GM12878 (cell line): ENCODE results near the gene SLC23A2. TPM values are rescaled to one million over a fixed set of nuclear protein-coding genes. Genes with fewer than 3 reads are reported as not detected.

Source experiments
- ATAC-seq: fragments of 200-7000 bp; cut with Tn5 transposase; 3 replicates; pipeline ENCODE4 v1.9.1; 2020; ENCODE audit warnings: mild to moderate bottlenecking, moderate library complexity
- BruUV-seq: library from RNA; stranded (reverse); fragments of 400-500 nt; replicated peaks from 2 replicates; lab custom pipeline; 2021; lab: Mats Ljungman, UMichigan
- CTCF ChIA-PET: fragments of 300-600 bp; sonication (Branson Sonifier 250); formaldehyde crosslinking; extraction: SDS; loops from one replicate; lab custom pipeline; 2021; ENCODE audit warnings: inconsistent platforms; lab: Yijun Ruan, JAX
- POLR2A ChIA-PET: fragments of 350-600 bp; formaldehyde crosslinking; extraction: SDS; loops from one replicate; lab custom pipeline; 2021; ENCODE audit warnings: inconsistent platforms; lab: Charles Lee
- RAD21 ChIA-PET: fragments of 300-600 bp; sonication (Branson Sonifier 250); formaldehyde crosslinking; loops from one replicate; lab custom pipeline; 2023; ENCODE audit warnings: antibody characterized with exemption; ENCODE audit not compliant: unreplicated experiment; lab: Charles Lee
- SMC1A ChIA-PET: fragments of 300-600 bp; sonication (Branson Sonifier 250); formaldehyde crosslinking; loops from one replicate; lab custom pipeline; 2023; ENCODE audit not compliant: unreplicated experiment, uncharacterized antibody; lab: Charles Lee
- DNase-seq: peaks from one replicate; pipeline ENCODE4 v3.0.0-alpha.2; 2011; ENCODE audit warnings: low read depth, low spot score
- FAIRE-seq: peaks from 3 replicates; lab custom pipeline; 2011; peaks lifted over from hg19 to GRCh38; lab: Jason Lieb, UNC
- H2AFZ ChIP-seq: 2 replicates; pipeline ENCODE4 v1.6.0; 2011; ENCODE audit warnings: low read depth, low read length, control low read depth; ENCODE audit not compliant: control insufficient read depth
- H3K27ac ChIP-seq: 2 replicates; pipeline ENCODE4 v1.5.1; 2011; ENCODE audit warnings: control low read depth; ENCODE audit not compliant: control insufficient read depth, insufficient read depth
- H3K27me3 ChIP-seq, 2 experiments: replicated peaks in 1 of 2; 2 replicates each; pipeline versions ENCODE4 v1.6.0 to v1.6.1; 2011; ENCODE audit warnings: low read length in 1 of 2; ENCODE audit not compliant: control insufficient read depth in 2 of 2, insufficient read depth in 2 of 2
- H3K36me3 ChIP-seq, 2 experiments: 2 replicates each; pipeline ENCODE4 v1.5.1; 2011; ENCODE audit warnings: low read length in 1 of 2; ENCODE audit not compliant: control insufficient read depth in 2 of 2, insufficient read depth in 2 of 2
- H3K4me1 ChIP-seq: 2 replicates; pipeline ENCODE4 v1.6.1; 2011; ENCODE audit warnings: mild to moderate bottlenecking, low read length, moderate library complexity, mixed read lengths; ENCODE audit not compliant: control insufficient read depth, insufficient read depth
- H3K4me2 ChIP-seq: 2 replicates; pipeline ENCODE4 v1.6.0; 2011; ENCODE audit warnings: control low read depth; ENCODE audit not compliant: control insufficient read depth, insufficient read depth
- H3K4me3 ChIP-seq: fragments of 200-600 bp; sonication (generic); 2 replicates; pipeline ENCODE4 v1.5.1; 2016
- H3K79me2 ChIP-seq: 2 replicates; pipeline ENCODE4 v1.6.0; 2011; ENCODE audit warnings: low read length; ENCODE audit not compliant: control insufficient read depth, insufficient read depth
- H3K9ac ChIP-seq: 2 replicates; pipeline ENCODE4 v1.8.0; 2011; ENCODE audit warnings: low read length, control low read depth, mixed read lengths; ENCODE audit not compliant: control insufficient read depth, insufficient read depth
- H3K9me3 ChIP-seq: replicated peaks from 3 replicates; pipeline ENCODE4 v1.5.1; 2011; ENCODE audit warnings: mild to moderate bottlenecking, low read length; ENCODE audit not compliant: control insufficient read depth, insufficient read depth
- H4K20me1 ChIP-seq: 2 replicates; pipeline ENCODE4 v1.6.0; 2011; ENCODE audit not compliant: control insufficient read depth, insufficient read depth
- BRCA1 ChIP-seq: IDR thresholded peaks from 2 replicates; pipeline ENCODE4 v1.6.1; 2011; ENCODE audit warnings: low read depth, low read length, improper control_type of control experiment
- CEBPB ChIP-seq, 2 experiments: fragments of 150-350 bp in 1 of 2; IDR thresholded peaks; 2 replicates each; pipeline ENCODE4 v1.6.1; 2012 to 2014; ENCODE audit warnings: low read depth in 2 of 2, low read length in 2 of 2, borderline replicate concordance in 1 of 2, inconsistent platforms in 1 of 2
- KAT2A ChIP-seq: conservative IDR thresholded peaks from 2 replicates; pipeline ENCODE4 v1.6.1; 2011; ENCODE audit warnings: low read depth, low read length; ENCODE audit not compliant: control insufficient read depth
- MEF2B ChIP-seq: fragments of 450-650 bp; IDR thresholded peaks from 2 replicates; pipeline ENCODE4 v1.6.1; 2018; ENCODE audit warnings: mild to moderate bottlenecking, moderate library complexity; ENCODE audit not compliant: partially characterized antibody, poor library complexity, severe bottlenecking
- NFYB ChIP-seq: IDR thresholded peaks from 2 replicates; pipeline ENCODE4 v1.6.1; 2011; ENCODE audit warnings: low read depth, mild to moderate bottlenecking, low read length, improper control_type of control experiment, moderate library complexity; ENCODE audit not compliant: insufficient read depth
- PRDM15 ChIP-seq: fragments of 450-650 bp; formaldehyde crosslinking; IDR thresholded peaks from 2 replicates; pipeline ENCODE4 v1.4.0; 2020; ENCODE audit warnings: mild to moderate bottlenecking, moderate library complexity
- SMAD1 ChIP-seq: fragments of 450-650 bp; IDR thresholded peaks from 2 replicates; pipeline ENCODE4 v1.6.1; 2018; ENCODE audit warnings: mild to moderate bottlenecking, low read depth; ENCODE audit not compliant: partially characterized antibody
- SUZ12 ChIP-seq: fragments of 200-600 bp; sonication (generic); IDR thresholded peaks from one replicate; pipeline ENCODE4 v1.6.1; 2018; ENCODE audit warnings: antibody characterized with exemption, mild to moderate bottlenecking; ENCODE audit not compliant: unreplicated experiment
- WGBS: methylation state at CpG from one replicate; pipeline ENCODE4 v1.1.6; 2016; ENCODE audit warnings: low lambda C conversion rate; ENCODE audit not compliant: insufficient replicate concordance, insufficient coverage; ENCODE audit errors: missing lambda C conversion rate; 5-methylcytosine and 5-hydroxymethylcytosine counted together
- in situ Hi-C: fragments of 300-500 bp; cut with MboI; formaldehyde crosslinking; loops from 9 replicates; pipeline ENCODE4 v1.14.3; 2018; ENCODE audit warnings: mixed read lengths
- intact Hi-C: fragments of 100-400 bp; cut with micrococcal nuclease; formaldehyde crosslinking; loops from one replicate; pipeline ENCODE4 v1.14.2; 2022; ENCODE audit not compliant: unreplicated experiment
- polyA plus RNA-seq, 11 experiments: library from polyadenylated mRNA; depleted of rRNA in 4 of 11; unstranded in 6 of 11; stranded (reverse) in 5 of 11; fragments of >200 nt; fragmentation: Nextera tagmentation in 4 of 11; fragmentation: Illumina TruSeq in 1 of 11; extraction: Ambion mirVana in 4 of 11; extraction: Trizol in 1 of 11; gene quantifications; 1 replicate in 1 of 11; 2 replicates in 10 of 11; pipeline versions ENCODE4 v1.2.1 to v1.2.3, GENCODE V29; 2011 to 2016; ENCODE audit warnings: inconsistent platforms in 2 of 11, missing spikeins in 2 of 11, low read depth in 1 of 11
- total RNA-seq, 4 experiments: library from RNA; depleted of rRNA in 3 of 4; stranded (reverse); fragments of >200 nt in 3 of 4; fragmentation: Illumina TruSeq in 1 of 4; extraction: Trizol in 1 of 4; gene quantifications; 2 replicates each; pipeline versions ENCODE4 v1.2.1 to v1.2.3, GENCODE V29; 2013 to 2021

The SLC23A2 gene
- total and polyA plus RNA-seq, 10 of the 15 experiments (the other 5 are each of a cell fraction or from before 2014, with no cell fraction given), result 4.4 to 56.1 (median 35.5) TPM

GRCh38 chr20:4883051-4883450, 118.3 kb downstream of the SLC23A2 start:
- H3K27ac ChIP-seq, result no peak overlapping the region
- H3K9ac ChIP-seq, result no peak overlapping the region
- no peak overlapping the region for H3K4me3 ChIP-seq
- BruUV-seq, result no TSS peak
- WGBS, result 67% methylated on average over 3 of the region's 3 CpGs
- ChIA-PET RAD21 (no interaction called here), SMC1A (no interaction called here), CTCF (no interaction called here), POLR2A (no interaction called here)
- in situ Hi-C loops, result no loop called here
- DNase-seq (no peak), ATAC-seq (no peak), FAIRE-seq (no peak)
- H3K27me3 ChIP-seq, result no peaks in the 10 kb centered on the region
- intact Hi-C loops, result no loop called here
- H3K36me3 ChIP-seq, result peaks cover 0 to 8% of the 10 kb centered on the region in 2 experiments; a peak in 3 of 4 replicates
- H2AFZ ChIP-seq, result no peak overlapping the region
- H3K79me2 ChIP-seq, result no peaks in the 10 kb centered on the region
- H3K4me2 ChIP-seq, result no peak overlapping the region
- no peaks in the 10 kb centered on the region for H3K9me3 ChIP-seq
- no peaks in the 10 kb centered on the region for H4K20me1 ChIP-seq
- TF ChIP-seq CEBPB (IDR thresholded peaks at IDR 0.05; ENCODE audit: borderline replicate concordance in 1 of 2, low read depth in 2 of 2, low read length in 2 of 2) (no peak), MEF2B (no peak), NFYB (no peak), BRCA1 (no peak), KAT2A (no peak), PRDM15 (CRISPR knock-in tag) (no peak), SMAD1 (no peak), SUZ12 (no peak)
- no peaks in the 10 kb centered on the region for H3K4me1 ChIP-seq
